Activated CD8-positive, alpha-beta T cell treated with anti-CD3 and anti-CD28 coated beads, Interleukin-2, amount 10 ng/mL, durations not matched to agents 7 days and 5 days (primary cell): ENCODE data around the gene ZBTB16. TPM values are rescaled to one million over a fixed set of nuclear protein-coding genes. Genes with fewer than 3 reads are reported as not detected.
"Not testable (repeated sequence)": the region's sequence is repeated elsewhere in the genome, so short reads cannot be mapped to it uniquely, and the experiment has no call there.

ENCODE experiments used
- ATAC-seq: fragments of 150-1000 bp; cut with Tn5 transposase; one replicate; pipeline ENCODE4 v1.10.0; 2021; ENCODE audit warnings: moderate library complexity
- CTCF ChIA-PET: fragments of 350-600 bp; sonication (Branson Sonifier 250); formaldehyde crosslinking; loops from one replicate; lab custom pipeline; 2021; ENCODE audit warnings: antibody characterized with exemption; lab: Charles Lee
- POLR2A ChIA-PET: fragments of 350-600 bp; sonication (Branson Sonifier 250); formaldehyde crosslinking; loops from one replicate; lab custom pipeline; 2021; ENCODE audit warnings: antibody characterized with exemption; lab: Charles Lee
- DNase-seq: peaks from one replicate; pipeline ENCODE4 v3.0.0-alpha.2; 2020
- H3K27ac Mint-ChIP-seq: one replicate; pipeline ENCODE4 v1.8.0; 2021; ENCODE audit warnings: mild to moderate bottlenecking, mixed read lengths
- H3K27me3 Mint-ChIP-seq: one replicate; pipeline ENCODE4 v1.8.0; 2021; ENCODE audit warnings: low read depth, mixed read lengths
- H3K36me3 Mint-ChIP-seq: one replicate; pipeline ENCODE4 v1.8.0; 2021; ENCODE audit warnings: low read depth, mixed read lengths
- H3K4me1 Mint-ChIP-seq: one replicate; pipeline ENCODE4 v1.8.0; 2021; ENCODE audit warnings: low read depth, mixed read lengths
- H3K4me3 Mint-ChIP-seq: one replicate; pipeline ENCODE4 v1.8.0; 2021; ENCODE audit warnings: mild to moderate bottlenecking, mixed read lengths
- H3K9me3 Mint-ChIP-seq: one replicate; pipeline ENCODE4 v1.8.0; 2022; ENCODE audit warnings: mixed read lengths; ENCODE audit not compliant: insufficient read depth
- total RNA-seq, 2 experiments: library from RNA; stranded (reverse); gene quantifications; one replicate each; pipeline ENCODE4 v1.2.3, GENCODE V29; 2021

Gene ZBTB16
- total RNA-seq, 2 experiments from 2014 or later = 16.3 to 16.4 TPM

- ATAC-seq (peak; percentile 49), DNase-seq (no peak)
- Mint-ChIP-seq H3K27me3 (peaks cover 17% of the 10 kb centered on the region), H3K9me3 (no peaks in the 10 kb centered on the region), H3K4me1 (peaks cover 17% of the 10 kb centered on the region), H3K27ac (peak overlapping the region; percentile 26), H3K4me3 (no peak overlapping the region), H3K36me3 (no peaks in the 10 kb centered on the region)
- CTCF ChIA-PET = interaction anchor here (0.8 to 4.5 kb wide), 8 partner anchors 8 to 217 kb away, joined by 3 to 33 read pairs (median 4); no protein-coding TSS in a partner anchor
- POLR2A ChIA-PET = interaction anchor here (0.9 to 1.1 kb wide), 2 partner anchors 137 to 139 kb away, joined by 3 to 11 read pairs; no protein-coding TSS in a partner anchor
Measured at GRCh38 chr11:114044042-114044871, 15.3 kb upstream of the ZBTB16 start.

DNA sequence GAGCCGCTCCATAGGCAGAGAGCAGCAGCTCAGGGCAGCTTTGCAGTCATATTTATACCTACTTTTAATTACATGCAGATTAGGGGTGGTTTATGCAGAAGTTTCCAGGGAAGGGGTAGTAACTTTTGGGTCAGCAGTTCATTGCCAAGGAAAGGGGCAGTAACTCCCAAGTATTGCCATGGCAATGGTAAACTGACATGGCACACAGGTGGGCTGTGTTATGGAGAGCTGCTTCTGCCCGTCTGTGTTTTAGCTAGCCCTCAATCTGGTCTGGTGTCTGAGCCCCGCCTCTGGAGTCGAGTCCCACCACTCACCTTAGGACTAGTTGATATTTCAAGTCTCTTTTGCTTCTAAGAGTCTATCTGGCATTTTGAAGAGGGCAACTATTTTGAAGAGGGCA lies 12.2 kb upstream of the ZBTB16 start:
- POLR2A ChIA-PET = no interaction called here
- DNase-seq (no peak), ATAC-seq (no peak)
- Mint-ChIP-seq H3K27me3 (peaks cover 22% of the 10 kb centered on the region), H3K4me1 (peaks cover 15% of the 10 kb centered on the region), H3K9me3 (no peaks in the 10 kb centered on the region), H3K27ac (no peak overlapping the region), H3K4me3 (no peak overlapping the region), H3K36me3 (no peaks in the 10 kb centered on the region)
- CTCF ChIA-PET = interaction anchor here (1.3 to 4.5 kb wide), 3 partner anchors 12 to 214 kb away, joined by 3 to 33 read pairs (median 9); no protein-coding TSS in a partner anchor

DNA sequence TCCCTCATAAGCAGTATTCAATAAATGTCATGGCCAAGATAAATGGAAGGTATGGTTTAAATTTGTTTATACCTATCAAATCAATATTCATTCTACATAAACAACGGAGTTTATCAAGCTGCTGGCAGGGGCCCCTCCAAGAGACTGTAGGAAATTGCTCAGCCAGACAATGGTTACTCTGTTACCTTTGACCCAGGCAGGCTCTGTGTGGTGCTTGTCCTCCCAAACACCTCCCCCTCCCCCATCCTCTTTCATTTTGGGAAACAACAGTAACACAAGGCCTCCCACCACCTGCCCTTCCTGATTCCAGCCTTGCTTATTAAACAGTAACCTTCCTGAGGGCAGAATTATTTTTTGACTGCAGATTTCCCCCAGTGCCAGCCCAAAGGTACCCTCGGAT lies 10.5 kb upstream of the ZBTB16 start:
- CTCF ChIA-PET = interaction anchor here (1.2 to 1.8 kb wide), 4 partner anchors 20 to 212 kb away, joined by 3 to 9 read pairs (median 4); no protein-coding TSS in a partner anchor
- DNase-seq (no peak), ATAC-seq (no peak)
- H3K9me3 Mint-ChIP-seq = no peaks in the 10 kb centered on the region
- H3K4me1 Mint-ChIP-seq = peaks cover 9% of the 10 kb centered on the region
- peaks cover 28% of the 10 kb centered on the region for H3K27me3 Mint-ChIP-seq
- H3K36me3 Mint-ChIP-seq = no peaks in the 10 kb centered on the region
- H3K27ac Mint-ChIP-seq = no peak overlapping the region
- POLR2A ChIA-PET = no interaction called here
- H3K4me3 Mint-ChIP-seq = no peak overlapping the region

- H3K36me3 Mint-ChIP-seq, DNase-seq, POLR2A ChIA-PET, H3K9me3 Mint-ChIP-seq, H3K27ac Mint-ChIP-seq, H3K4me3 Mint-ChIP-seq, H3K4me1 Mint-ChIP-seq, ATAC-seq: not testable (repeated sequence)
- CTCF ChIA-PET = interaction anchor here (1.4 kb wide), 1 partner anchor 211 kb away, joined by 5 read pairs; no protein-coding TSS in a partner anchor
- peaks cover 30% of the 10 kb centered on the region for H3K27me3 Mint-ChIP-seq
Measured at GRCh38 chr11:114049766-114050165, 9.7 kb upstream of the ZBTB16 start.

DNA sequence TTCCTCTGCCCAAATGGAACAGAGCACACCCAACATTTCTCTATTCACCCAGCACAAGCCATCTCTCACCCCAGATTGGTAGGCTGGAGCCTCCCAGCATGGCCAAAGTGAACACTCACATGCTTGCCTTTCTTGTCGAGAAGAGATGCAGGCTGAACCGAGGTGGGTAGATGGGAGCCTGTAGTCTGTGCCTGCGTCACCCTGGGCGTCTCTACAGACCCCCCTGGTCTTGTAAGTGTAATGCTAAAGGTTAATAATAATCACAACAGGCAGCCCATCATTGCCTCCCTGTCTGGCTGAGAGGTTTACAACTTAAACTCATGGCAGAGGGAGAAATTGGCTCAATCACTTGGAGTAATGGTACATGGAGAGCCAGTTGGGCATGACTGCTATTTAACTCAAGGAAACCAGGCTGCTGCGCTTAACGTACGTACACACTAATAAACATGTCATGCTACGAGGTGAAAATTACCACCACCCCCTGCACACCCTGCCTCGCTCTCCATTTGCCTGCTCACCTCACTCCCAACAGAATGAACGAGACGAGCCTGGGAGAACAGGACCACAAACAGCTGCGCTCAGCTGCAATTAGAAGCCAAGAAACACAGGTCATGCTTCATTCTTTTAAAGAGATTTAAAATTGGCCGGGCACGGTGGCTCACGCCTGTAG lies 9.1 kb upstream of the ZBTB16 start:
- no peak for ATAC-seq
- Mint-ChIP-seq H3K27me3 (peaks cover 34% of the 10 kb centered on the region), H3K9me3 (no peaks in the 10 kb centered on the region), H3K4me1 (no peaks in the 10 kb centered on the region), H3K4me3 (no peak overlapping the region), H3K36me3 (no peaks in the 10 kb centered on the region), H3K27ac (no peak overlapping the region)
- no peak for DNase-seq
- CTCF ChIA-PET = interaction anchor here (1.4 to 1.8 kb wide), 2 partner anchors 210 to 212 kb away, joined by 5 to 7 read pairs; no protein-coding TSS in a partner anchor
- POLR2A ChIA-PET = no interaction called here

- ChIA-PET POLR2A (no interaction called here), CTCF (interaction anchor here (1.1 to 1.8 kb wide), 5 partner anchors 16 to 211 kb away, joined by 3 to 8 read pairs (median 4); no protein-coding TSS in a partner anchor)
- Mint-ChIP-seq H3K4me1 (no peaks in the 10 kb centered on the region), H3K27me3 (peaks cover 34% of the 10 kb centered on the region), H3K4me3 (no peak overlapping the region), H3K36me3 (no peaks in the 10 kb centered on the region), H3K27ac (no peak overlapping the region), H3K9me3 (no peaks in the 10 kb centered on the region)
- no peak for ATAC-seq
- no peak for DNase-seq
Measured at GRCh38 chr11:114051558-114051957, 8.0 kb upstream of the ZBTB16 start.

DNA sequence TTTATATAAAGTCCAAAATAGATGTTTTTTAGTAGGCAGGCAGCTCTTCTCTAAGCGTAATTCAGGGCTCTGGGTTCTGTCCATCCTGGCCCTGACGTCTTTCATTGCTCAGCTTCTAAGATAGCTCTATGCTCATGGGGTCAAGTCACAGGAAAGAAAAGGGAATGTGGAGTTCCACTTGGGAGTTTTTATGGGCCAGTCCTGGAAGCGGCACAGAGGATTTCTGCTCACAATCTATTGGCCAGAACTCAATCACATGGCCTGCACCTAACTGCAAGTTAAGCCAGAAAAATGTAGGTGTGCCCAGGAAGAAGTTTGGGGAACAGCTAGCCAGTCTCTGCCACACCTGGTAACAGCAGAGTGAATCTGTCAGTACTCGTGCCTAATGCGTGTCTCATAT lies 7.4 kb upstream of the ZBTB16 start:
- no peak overlapping the region for H3K4me3 Mint-ChIP-seq
- H3K36me3 Mint-ChIP-seq = no peaks in the 10 kb centered on the region
- no peaks in the 10 kb centered on the region for H3K9me3 Mint-ChIP-seq
- H3K4me1 Mint-ChIP-seq = no peaks in the 10 kb centered on the region
- H3K27me3 Mint-ChIP-seq = peaks cover 40% of the 10 kb centered on the region
- no peak for DNase-seq
- POLR2A ChIA-PET = no interaction called here
- H3K27ac Mint-ChIP-seq = no peak overlapping the region
- CTCF ChIA-PET = interaction anchor here (1.1 to 1.8 kb wide), 5 partner anchors 16 to 211 kb away, joined by 3 to 8 read pairs (median 4); no protein-coding TSS in a partner anchor
- no peak for ATAC-seq

- ChIA-PET POLR2A (no interaction called here), CTCF (no interaction called here)
- no peak overlapping the region for H3K27ac Mint-ChIP-seq
- no peak overlapping the region for H3K4me3 Mint-ChIP-seq
- no peaks in the 10 kb centered on the region for H3K36me3 Mint-ChIP-seq
- ATAC-seq (no peak), DNase-seq (no peak)
- H3K9me3 Mint-ChIP-seq = no peaks in the 10 kb centered on the region
- H3K27me3 Mint-ChIP-seq = peaks cover 45% of the 10 kb centered on the region
- peaks cover 5% of the 10 kb centered on the region for H3K4me1 Mint-ChIP-seq
Measured at GRCh38 chr11:114053406-114053805, 6.1 kb upstream of the ZBTB16 start.

DNA sequence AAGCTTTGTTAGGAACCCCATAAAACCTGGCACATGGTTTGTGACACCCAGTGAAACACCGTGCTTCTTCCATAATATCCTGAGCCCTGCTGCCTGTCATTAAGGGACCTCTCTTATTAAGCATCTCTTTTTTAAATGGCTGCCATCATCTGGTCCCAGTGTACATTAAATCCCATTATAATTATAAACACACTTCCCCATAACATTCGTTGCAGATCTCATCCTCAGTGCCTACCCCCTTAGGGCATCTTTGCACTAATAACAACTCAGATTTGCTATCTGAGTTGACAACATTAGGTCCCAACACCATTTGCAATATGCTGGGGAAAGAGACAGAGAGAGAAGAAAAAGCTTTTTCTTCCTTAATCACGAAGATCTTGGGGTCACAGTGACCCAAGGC lies 4.7 kb upstream of the ZBTB16 start:
- no peak for DNase-seq
- ATAC-seq = no peak
- H3K4me1 Mint-ChIP-seq = peaks cover 10% of the 10 kb centered on the region
- no peak overlapping the region for H3K27ac Mint-ChIP-seq
- ChIA-PET POLR2A (no interaction called here), CTCF (interaction anchor here (1.0 kb wide), 1 partner anchor 206 kb away, joined by 4 read pairs; no protein-coding TSS in a partner anchor)
- no peaks in the 10 kb centered on the region for H3K9me3 Mint-ChIP-seq
- no peaks in the 10 kb centered on the region for H3K36me3 Mint-ChIP-seq
- no peak overlapping the region for H3K4me3 Mint-ChIP-seq
- H3K27me3 Mint-ChIP-seq = peaks cover 53% of the 10 kb centered on the region

DNA sequence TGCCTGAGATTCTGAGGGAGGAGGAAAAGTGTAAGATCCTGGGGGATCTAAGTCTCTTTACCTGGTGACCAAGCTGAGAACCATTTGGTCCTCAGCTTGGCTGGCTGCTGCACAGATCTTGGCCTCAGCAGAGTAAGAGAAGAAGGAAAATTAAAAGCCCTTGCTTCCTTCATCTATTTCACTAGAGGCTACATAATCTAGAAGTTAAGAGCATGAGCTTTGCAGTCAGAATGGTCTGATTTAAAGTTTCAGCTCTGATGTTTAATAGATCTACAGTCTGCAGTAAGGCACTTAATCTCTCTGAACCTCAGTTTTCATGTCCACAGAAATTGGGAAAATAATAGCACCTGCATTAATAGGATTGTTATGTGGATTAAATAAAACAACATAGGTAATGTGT lies 3.1 kb upstream of the ZBTB16 start:
- Mint-ChIP-seq H3K27me3 (peaks cover 58% of the 10 kb centered on the region), H3K4me1 (peaks cover 14% of the 10 kb centered on the region), H3K36me3 (peaks cover 2% of the 10 kb centered on the region), H3K27ac (no peak overlapping the region), H3K9me3 (no peaks in the 10 kb centered on the region), H3K4me3 (no peak overlapping the region)
- ChIA-PET CTCF (interaction anchor here (0.7 to 1.2 kb wide), 3 partner anchors 20 to 205 kb away, joined by 3 to 4 read pairs (median 3); no protein-coding TSS in a partner anchor), POLR2A (no interaction called here)
- ATAC-seq = no peak
- no peak for DNase-seq

- H3K4me3 Mint-ChIP-seq = no peak overlapping the region
- H3K36me3 Mint-ChIP-seq = peaks cover 2% of the 10 kb centered on the region
- DNase-seq = no peak
- peaks cover 19% of the 10 kb centered on the region for H3K4me1 Mint-ChIP-seq
- ChIA-PET POLR2A (no interaction called here), CTCF (interaction anchor here (1.2 kb wide), 1 partner anchor 204 kb away, joined by 4 read pairs; no protein-coding TSS in a partner anchor)
- no peak overlapping the region for H3K27ac Mint-ChIP-seq
- peaks cover 61% of the 10 kb centered on the region for H3K27me3 Mint-ChIP-seq
- no peaks in the 10 kb centered on the region for H3K9me3 Mint-ChIP-seq
- no peak for ATAC-seq
Measured at GRCh38 chr11:114057147-114057546, 2.4 kb upstream of the ZBTB16 start.
